ENCODE measurements around the gene CDX2.

DNA sequence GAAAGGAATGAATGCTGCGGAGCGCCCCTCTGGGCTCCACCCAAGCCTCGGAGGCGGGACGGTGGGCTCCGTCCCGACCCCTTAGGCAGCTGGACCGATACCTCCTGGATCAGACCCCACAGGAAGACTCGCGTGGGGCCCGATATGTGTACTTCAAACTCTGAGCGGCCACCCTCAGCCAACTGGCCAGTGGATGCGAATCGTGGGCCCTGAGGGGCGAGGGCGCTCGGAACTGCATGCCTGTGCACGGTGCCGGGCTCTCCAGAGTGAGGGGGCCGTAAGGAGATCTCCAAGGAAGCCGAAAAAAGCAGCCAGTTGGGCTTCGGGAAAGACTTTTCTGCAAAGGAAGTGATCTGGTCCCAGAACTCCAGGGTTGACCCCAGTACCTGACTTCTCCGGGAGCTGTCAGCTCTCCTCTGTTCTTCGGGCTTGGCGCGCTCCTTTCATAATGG lies 40.7 kb downstream of the CDX2 start:
- TF ChIP-seq POLR2A (IDR thresholded peaks at IDR 0.05) (no peak), EP300 (IDR thresholded peaks at IDR 0.05; ENCODE audit: low read depth) (no peak), POLR2AphosphoS5 (IDR thresholded peaks at IDR 0.05) (no peak)
- TF ChIP-seq, protein P1, sequence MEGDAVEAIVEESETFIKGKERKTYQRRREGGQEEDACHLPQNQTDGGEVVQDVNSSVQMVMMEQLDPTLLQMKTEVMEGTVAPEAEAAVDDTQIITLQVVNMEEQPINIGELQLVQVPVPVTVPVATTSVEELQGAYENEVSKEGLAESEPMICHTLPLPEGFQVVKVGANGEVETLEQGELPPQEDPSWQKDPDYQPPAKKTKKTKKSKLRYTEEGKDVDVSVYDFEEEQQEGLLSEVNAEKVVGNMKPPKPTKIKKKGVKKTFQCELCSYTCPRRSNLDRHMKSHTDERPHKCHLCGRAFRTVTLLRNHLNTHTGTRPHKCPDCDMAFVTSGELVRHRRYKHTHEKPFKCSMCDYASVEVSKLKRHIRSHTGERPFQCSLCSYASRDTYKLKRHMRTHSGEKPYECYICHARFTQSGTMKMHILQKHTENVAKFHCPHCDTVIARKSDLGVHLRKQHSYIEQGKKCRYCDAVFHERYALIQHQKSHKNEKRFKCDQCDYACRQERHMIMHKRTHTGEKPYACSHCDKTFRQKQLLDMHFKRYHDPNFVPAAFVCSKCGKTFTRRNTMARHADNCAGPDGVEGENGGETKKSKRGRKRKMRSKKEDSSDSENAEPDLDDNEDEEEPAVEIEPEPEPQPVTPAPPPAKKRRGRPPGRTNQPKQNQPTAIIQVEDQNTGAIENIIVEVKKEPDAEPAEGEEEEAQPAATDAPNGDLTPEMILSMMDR (IDR thresholded peaks at IDR 0.05) = no peak
